Measurements from ENCODE around the gene LRP1B. TPM values are rescaled to one million over a fixed set of nuclear protein-coding genes. Genes with fewer than 3 reads are reported as not detected.

The LRP1B gene
- total RNA-seq, 2 donors from 2014 or later, result 0.79 to 1.8 TPM

DNA sequence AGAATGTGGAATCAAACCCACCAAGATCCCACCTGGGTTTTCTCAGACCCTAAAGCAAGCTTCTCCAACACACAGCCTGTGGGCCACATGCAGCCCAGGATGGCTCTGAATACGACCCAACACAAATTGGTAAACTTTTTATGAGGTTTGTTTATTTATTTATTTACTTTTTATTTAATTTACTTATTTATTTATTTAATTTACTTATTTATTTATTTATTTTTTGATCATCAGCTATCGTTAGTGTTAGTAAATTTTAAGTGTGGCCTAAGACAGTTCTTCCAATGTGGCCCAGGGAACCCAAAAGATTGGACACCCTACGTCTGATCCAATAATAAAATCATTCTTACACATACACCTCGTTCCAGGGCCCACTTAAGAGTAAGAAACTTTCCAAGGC, 1451.1 kb downstream of the LRP1B start:
- no peak overlapping the region for H3K9ac ChIP-seq (ENCODE audit: extremely low read depth, low read length, poor library complexity, severe bottlenecking)
- H3K4me1 Mint-ChIP-seq, result no peaks in the 10 kb centered on the region
- no peak overlapping the region for H3K27ac Mint-ChIP-seq
- H3K4me3 ChIP-seq (ENCODE audit: low read length), result no peak overlapping the region
- H3K9me3 Mint-ChIP-seq, result no peaks in the 10 kb centered on the region
- H3K27ac ChIP-seq (ENCODE audit: low read depth, low read length), result no peak overlapping the region
- no peaks in the 10 kb centered on the region for H3K27me3 ChIP-seq (ENCODE audit: control insufficient read depth, insufficient read depth, low read length, poor library complexity, severe bottlenecking)
- no peaks in the 10 kb centered on the region for H3K9me3 ChIP-seq (ENCODE audit: control insufficient read depth, low read length)
- no peaks in the 10 kb centered on the region for H3K36me3 ChIP-seq (ENCODE audit: control insufficient read depth, insufficient read depth, low read length)
- H3K27me3 Mint-ChIP-seq (ENCODE audit: insufficient read depth), result no peaks in the 10 kb centered on the region
- 83 to 100% methylated on average over 1 to 4 of the region's 4 CpGs for WGBS, 2 experiments (ENCODE audit: insufficient coverage in 1 of 2, insufficient read length in 1 of 2)
- no peak overlapping the region for H3K4me3 Mint-ChIP-seq
- no peaks in the 10 kb centered on the region for H3K4me1 ChIP-seq (ENCODE audit: control insufficient read depth, insufficient read depth, low read length)
- DNase-seq, result no peak
- TF ChIP-seq, protein P1, sequence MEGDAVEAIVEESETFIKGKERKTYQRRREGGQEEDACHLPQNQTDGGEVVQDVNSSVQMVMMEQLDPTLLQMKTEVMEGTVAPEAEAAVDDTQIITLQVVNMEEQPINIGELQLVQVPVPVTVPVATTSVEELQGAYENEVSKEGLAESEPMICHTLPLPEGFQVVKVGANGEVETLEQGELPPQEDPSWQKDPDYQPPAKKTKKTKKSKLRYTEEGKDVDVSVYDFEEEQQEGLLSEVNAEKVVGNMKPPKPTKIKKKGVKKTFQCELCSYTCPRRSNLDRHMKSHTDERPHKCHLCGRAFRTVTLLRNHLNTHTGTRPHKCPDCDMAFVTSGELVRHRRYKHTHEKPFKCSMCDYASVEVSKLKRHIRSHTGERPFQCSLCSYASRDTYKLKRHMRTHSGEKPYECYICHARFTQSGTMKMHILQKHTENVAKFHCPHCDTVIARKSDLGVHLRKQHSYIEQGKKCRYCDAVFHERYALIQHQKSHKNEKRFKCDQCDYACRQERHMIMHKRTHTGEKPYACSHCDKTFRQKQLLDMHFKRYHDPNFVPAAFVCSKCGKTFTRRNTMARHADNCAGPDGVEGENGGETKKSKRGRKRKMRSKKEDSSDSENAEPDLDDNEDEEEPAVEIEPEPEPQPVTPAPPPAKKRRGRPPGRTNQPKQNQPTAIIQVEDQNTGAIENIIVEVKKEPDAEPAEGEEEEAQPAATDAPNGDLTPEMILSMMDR (conservative IDR thresholded peaks at IDR 0.05), result no peak
- H3K36me3 Mint-ChIP-seq (ENCODE audit: low read depth), result no peaks in the 10 kb centered on the region

DNA sequence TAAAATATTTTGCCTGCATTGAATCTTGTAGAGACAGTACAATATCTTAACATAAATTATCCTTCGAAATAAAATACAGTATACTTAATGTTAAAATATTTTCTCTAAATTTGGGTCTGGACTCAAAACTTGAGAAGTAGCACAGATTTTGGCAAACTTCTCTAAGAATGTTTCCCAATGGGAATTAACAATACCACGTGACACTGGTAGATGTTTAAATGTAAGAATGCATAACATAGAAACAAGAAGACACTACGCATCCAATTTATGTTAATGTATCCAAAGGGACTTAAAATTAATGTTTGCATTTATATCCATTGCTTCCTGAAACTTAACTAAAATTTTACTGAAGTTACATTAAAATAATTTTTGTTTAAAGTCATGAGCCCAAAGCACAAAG, 1460.9 kb downstream of the LRP1B start:
- no peaks in the 10 kb centered on the region for H3K27me3 ChIP-seq (ENCODE audit: control insufficient read depth, insufficient read depth, low read length, poor library complexity, severe bottlenecking)
- no peaks in the 10 kb centered on the region for H3K9me3 ChIP-seq (ENCODE audit: control insufficient read depth, low read length)
- Mint-ChIP-seq H3K4me3 (no peak overlapping the region), H3K9me3 (no peaks in the 10 kb centered on the region), H3K36me3 (ENCODE audit: low read depth) (no peaks in the 10 kb centered on the region), H3K27me3 (ENCODE audit: insufficient read depth) (no peaks in the 10 kb centered on the region), H3K27ac (no peak overlapping the region), H3K4me1 (no peaks in the 10 kb centered on the region)
- no peaks in the 10 kb centered on the region for H3K4me1 ChIP-seq (ENCODE audit: control insufficient read depth, insufficient read depth, low read length)
- no peak overlapping the region for H3K9ac ChIP-seq (ENCODE audit: extremely low read depth, low read length, poor library complexity, severe bottlenecking)
- WGBS, 2 experiments (ENCODE audit: insufficient coverage in 1 of 2, insufficient read length in 1 of 2), result 100% methylated on average over 2 of the region's 3 CpGs; no CpG with 5 or more reads in 1 of the 2 experiments
- DNase-seq, result no peak
- H3K36me3 ChIP-seq (ENCODE audit: control insufficient read depth, insufficient read depth, low read length), result no peaks in the 10 kb centered on the region
- no peak overlapping the region for H3K4me3 ChIP-seq (ENCODE audit: low read length)
- TF ChIP-seq, protein P1 (conservative IDR thresholded peaks at IDR 0.05), result no peak
- H3K27ac ChIP-seq (ENCODE audit: low read depth, low read length), result no peak overlapping the region

DNA sequence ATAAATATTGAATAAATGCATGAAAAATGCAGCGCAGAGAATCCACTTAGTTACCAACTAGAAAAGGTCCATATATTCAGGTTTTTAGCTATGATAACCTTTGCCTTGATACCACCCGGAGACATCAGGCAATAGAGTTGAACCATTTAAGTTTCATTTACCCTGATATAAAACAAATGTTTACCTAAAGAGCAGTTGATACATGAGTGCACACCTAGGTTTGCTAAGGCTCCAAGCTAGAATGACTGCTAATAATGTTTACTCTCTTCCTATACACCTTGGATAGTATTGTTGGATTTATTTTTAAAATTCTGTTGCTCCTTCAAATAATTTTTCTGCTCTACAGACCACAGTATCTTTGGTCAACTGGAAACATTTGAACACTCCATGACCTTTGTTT, 1463.6 kb downstream of the LRP1B start:
- WGBS, 2 experiments (ENCODE audit: insufficient coverage in 1 of 2, insufficient read length in 1 of 2), result 89% methylated on average over 2 of the region's 2 CpGs; no CpG with 5 or more reads in 1 of the 2 experiments
- TF ChIP-seq, protein P1 (conservative IDR thresholded peaks at IDR 0.05), result no peak

More for the DNA sequence above, 1463.6 kb downstream of the LRP1B start:
- no peaks in the 10 kb centered on the region for H3K9me3 ChIP-seq (ENCODE audit: control insufficient read depth, low read length)
- H3K4me1 Mint-ChIP-seq, result no peaks in the 10 kb centered on the region
- DNase-seq, result no peak
- H3K9ac ChIP-seq (ENCODE audit: extremely low read depth, low read length, poor library complexity, severe bottlenecking), result no peak overlapping the region
- no peaks in the 10 kb centered on the region for H3K36me3 Mint-ChIP-seq (ENCODE audit: low read depth)
- no peak overlapping the region for H3K27ac ChIP-seq (ENCODE audit: low read depth, low read length)
- H3K27ac Mint-ChIP-seq, result no peak overlapping the region
- H3K27me3 ChIP-seq (ENCODE audit: control insufficient read depth, insufficient read depth, low read length, poor library complexity, severe bottlenecking), result no peaks in the 10 kb centered on the region
- H3K4me3 ChIP-seq (ENCODE audit: low read length), result no peak overlapping the region
- no peaks in the 10 kb centered on the region for H3K27me3 Mint-ChIP-seq (ENCODE audit: insufficient read depth)
- no peaks in the 10 kb centered on the region for H3K36me3 ChIP-seq (ENCODE audit: control insufficient read depth, insufficient read depth, low read length)
- no peaks in the 10 kb centered on the region for H3K4me1 ChIP-seq (ENCODE audit: control insufficient read depth, insufficient read depth, low read length)
- no peak overlapping the region for H3K4me3 Mint-ChIP-seq
- H3K9me3 Mint-ChIP-seq, result no peaks in the 10 kb centered on the region
